HG02981 (cell line): Measurements from ENCODE around the gene PLAU.
"Not testable (repeated sequence)": the region's sequence is repeated elsewhere in the genome, so short reads cannot be mapped to it uniquely, and the experiment has no call there.

Source experiments
- ATAC-seq: cut with Tn5 transposase; IDR thresholded peaks from one replicate; pipeline ENCODE4 v1.9.1; 2021; ENCODE audit warnings: mild to moderate bottlenecking, moderate library complexity; ENCODE audit not compliant: unreplicated experiment

The PLAU gene

GRCh38 chr10:73919481-73919880, 8.5 kb downstream of the PLAU start:
- not testable (repeated sequence) for ATAC-seq

- no peak for ATAC-seq
Observed at GRCh38 chr10:73920089-73920488, 9.2 kb downstream of the PLAU start.

GRCh38 chr10:73922007-73922863, 11.3 kb downstream of the PLAU start:
- no peak for ATAC-seq

- ATAC-seq, result no peak
Observed at GRCh38 chr10:73922864-73923133, 11.9 kb downstream of the PLAU start.

- no peak for ATAC-seq
Observed at GRCh38 chr10:73923935-73924598, 13.1 kb downstream of the PLAU start.

- ATAC-seq, result no peak
Observed at GRCh38 chr10:73924935-73925334, 14.0 kb downstream of the PLAU start.

- ATAC-seq, result no peak
Observed at GRCh38 chr10:73925539-73925938, 14.6 kb downstream of the PLAU start.

GRCh38 chr10:73926152-73926764, 15.3 kb downstream of the PLAU start:
- no peak for ATAC-seq

GRCh38 chr10:73930630-73931327, 19.8 kb downstream of the PLAU start:
- ATAC-seq, result not testable (repeated sequence)

- peak; percentile 56 for ATAC-seq
Observed at GRCh38 chr10:73931767-73932619, 21.1 kb downstream of the PLAU start.

- ATAC-seq, result peak; percentile 22
Observed at GRCh38 chr10:73932620-73933112, 21.7 kb downstream of the PLAU start.

GRCh38 chr10:73934074-73934473, 23.1 kb downstream of the PLAU start:
- no peak for ATAC-seq

- ATAC-seq, result no peak
Observed at GRCh38 chr10:73935895-73936294, 25.0 kb downstream of the PLAU start.

GRCh38 chr10:73937333-73938043, 26.6 kb downstream of the PLAU start:
- ATAC-seq, result no peak

- peak; percentile 73 for ATAC-seq
Observed at GRCh38 chr10:73940634-73941221, 29.8 kb downstream of the PLAU start.

- ATAC-seq, result no peak
Observed at GRCh38 chr10:73941300-73941699, 30.4 kb downstream of the PLAU start.

GRCh38 chr10:73944356-73945100, 33.6 kb downstream of the PLAU start:
- ATAC-seq, result no peak

- no peak for ATAC-seq
Observed at GRCh38 chr10:73946253-73947145, 35.6 kb downstream of the PLAU start.
